H1 (cell line): ENCODE results near the gene CTTNBP2. TPM values are rescaled to one million over a fixed set of nuclear protein-coding genes. Genes with fewer than 3 reads are reported as not detected.

Experiments used
- CHD1 ChIP-seq: IDR thresholded peaks from 2 replicates; pipeline ENCODE4 v1.6.1; 2012; ENCODE audit warnings: low read depth, low read length, improper control_type of control experiment
- EGR1 ChIP-seq: IDR thresholded peaks from 2 replicates; pipeline ENCODE4 v1.6.1; 2011; ENCODE audit warnings: low read depth, low read length, borderline replicate concordance
- HDAC6 ChIP-seq: IDR thresholded peaks from one replicate; pipeline ENCODE4 v1.7.1; 2012; ENCODE audit warnings: low read depth, mild to moderate bottlenecking, inconsistent platforms, low read length, moderate library complexity
- JUN ChIP-seq: IDR thresholded peaks from 2 replicates; pipeline ENCODE4 v1.6.1; 2011; ENCODE audit warnings: low read depth, mild to moderate bottlenecking, improper control_type of control experiment, low read length
- polyA plus RNA-seq, 7 experiments: library from polyadenylated mRNA; depleted of rRNA in 3 of 7; stranded (reverse) in 5 of 7; unstranded in 2 of 7; fragments of >200 nt in 5 of 7; fragments of 200-250 nt in 2 of 7; gene quantifications; 1 replicate in 5 of 7; 2 replicates in 1 of 7; 4 replicates in 1 of 7; pipeline versions ENCODE4 v1.2.1 to v1.2.3, GENCODE V29; 2011 to 2013; ENCODE audit warnings: missing spikeins in 2 of 7, mixed read lengths in 2 of 7
- total RNA-seq: library from RNA; stranded (reverse); fragmentation: NEBNext Ultra II Directional; extraction: Animal tissue kit (Norgen Biotek cat#: 25700); gene quantifications from 2 replicates; pipeline ENCODE4 v1.2.1, GENCODE V29; 2021
- TF ChIP-seq, protein P1 (sequence below): IDR thresholded peaks from 2 replicates; pipeline ENCODE4 v1.6.1; 2012; ENCODE audit warnings: inconsistent platforms
- TF ChIP-seq, protein P2 (sequence below): fragments of 300-600 bp; sonication (generic); IDR thresholded peaks from 2 replicates; pipeline ENCODE4 v1.7.1; 2012; ENCODE audit warnings: low read length, moderate library complexity, mild to moderate bottlenecking, inconsistent platforms; ENCODE audit not compliant: insufficient replicate concordance

Gene CTTNBP2
- total and polyA plus RNA-seq, 2 of the 8 experiments (the other 6 are each of a cell fraction or from before 2014, with no cell fraction given): 15.3 to 35.1 TPM

DNA sequence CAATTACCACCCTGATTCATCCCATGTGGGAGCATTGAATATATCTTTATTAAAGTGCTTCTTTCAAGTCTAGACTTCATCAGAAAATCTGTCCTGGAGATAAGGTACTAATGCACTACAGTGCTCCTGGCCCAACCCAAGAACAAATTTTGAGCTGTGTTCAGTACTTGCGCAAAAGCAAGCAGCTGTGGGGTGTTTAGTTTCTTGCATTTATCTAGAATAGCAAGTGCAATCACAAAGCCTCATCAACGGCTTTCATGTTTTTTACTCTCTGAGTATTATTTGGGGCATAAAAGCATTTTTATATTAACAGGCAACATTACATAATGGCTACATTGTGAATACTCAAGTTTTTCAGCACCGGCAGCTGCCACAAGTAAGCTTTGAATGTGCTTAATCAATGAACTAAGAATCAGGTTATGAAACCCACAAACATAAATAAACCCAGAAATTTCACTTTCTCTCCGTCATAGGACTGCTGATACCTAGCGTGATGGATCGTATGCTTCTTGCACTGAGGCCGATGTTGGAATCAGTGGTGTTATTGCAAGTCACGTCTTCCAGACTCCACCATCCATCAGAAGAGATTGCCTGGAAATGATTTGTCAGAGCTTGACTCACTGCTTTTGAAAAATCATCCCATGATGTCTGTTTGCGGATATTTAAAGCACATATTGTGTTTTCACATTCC lies 113.1 kb downstream of the CTTNBP2 start (continued):
- TF ChIP-seq EGR1 (no peak), CHD1 (no peak), JUN (no peak), HDAC6 (no peak)
- TF ChIP-seq, protein P1, sequence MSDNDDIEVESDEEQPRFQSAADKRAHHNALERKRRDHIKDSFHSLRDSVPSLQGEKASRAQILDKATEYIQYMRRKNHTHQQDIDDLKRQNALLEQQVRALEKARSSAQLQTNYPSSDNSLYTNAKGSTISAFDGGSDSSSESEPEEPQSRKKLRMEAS: no peak
- TF ChIP-seq, protein P2, sequence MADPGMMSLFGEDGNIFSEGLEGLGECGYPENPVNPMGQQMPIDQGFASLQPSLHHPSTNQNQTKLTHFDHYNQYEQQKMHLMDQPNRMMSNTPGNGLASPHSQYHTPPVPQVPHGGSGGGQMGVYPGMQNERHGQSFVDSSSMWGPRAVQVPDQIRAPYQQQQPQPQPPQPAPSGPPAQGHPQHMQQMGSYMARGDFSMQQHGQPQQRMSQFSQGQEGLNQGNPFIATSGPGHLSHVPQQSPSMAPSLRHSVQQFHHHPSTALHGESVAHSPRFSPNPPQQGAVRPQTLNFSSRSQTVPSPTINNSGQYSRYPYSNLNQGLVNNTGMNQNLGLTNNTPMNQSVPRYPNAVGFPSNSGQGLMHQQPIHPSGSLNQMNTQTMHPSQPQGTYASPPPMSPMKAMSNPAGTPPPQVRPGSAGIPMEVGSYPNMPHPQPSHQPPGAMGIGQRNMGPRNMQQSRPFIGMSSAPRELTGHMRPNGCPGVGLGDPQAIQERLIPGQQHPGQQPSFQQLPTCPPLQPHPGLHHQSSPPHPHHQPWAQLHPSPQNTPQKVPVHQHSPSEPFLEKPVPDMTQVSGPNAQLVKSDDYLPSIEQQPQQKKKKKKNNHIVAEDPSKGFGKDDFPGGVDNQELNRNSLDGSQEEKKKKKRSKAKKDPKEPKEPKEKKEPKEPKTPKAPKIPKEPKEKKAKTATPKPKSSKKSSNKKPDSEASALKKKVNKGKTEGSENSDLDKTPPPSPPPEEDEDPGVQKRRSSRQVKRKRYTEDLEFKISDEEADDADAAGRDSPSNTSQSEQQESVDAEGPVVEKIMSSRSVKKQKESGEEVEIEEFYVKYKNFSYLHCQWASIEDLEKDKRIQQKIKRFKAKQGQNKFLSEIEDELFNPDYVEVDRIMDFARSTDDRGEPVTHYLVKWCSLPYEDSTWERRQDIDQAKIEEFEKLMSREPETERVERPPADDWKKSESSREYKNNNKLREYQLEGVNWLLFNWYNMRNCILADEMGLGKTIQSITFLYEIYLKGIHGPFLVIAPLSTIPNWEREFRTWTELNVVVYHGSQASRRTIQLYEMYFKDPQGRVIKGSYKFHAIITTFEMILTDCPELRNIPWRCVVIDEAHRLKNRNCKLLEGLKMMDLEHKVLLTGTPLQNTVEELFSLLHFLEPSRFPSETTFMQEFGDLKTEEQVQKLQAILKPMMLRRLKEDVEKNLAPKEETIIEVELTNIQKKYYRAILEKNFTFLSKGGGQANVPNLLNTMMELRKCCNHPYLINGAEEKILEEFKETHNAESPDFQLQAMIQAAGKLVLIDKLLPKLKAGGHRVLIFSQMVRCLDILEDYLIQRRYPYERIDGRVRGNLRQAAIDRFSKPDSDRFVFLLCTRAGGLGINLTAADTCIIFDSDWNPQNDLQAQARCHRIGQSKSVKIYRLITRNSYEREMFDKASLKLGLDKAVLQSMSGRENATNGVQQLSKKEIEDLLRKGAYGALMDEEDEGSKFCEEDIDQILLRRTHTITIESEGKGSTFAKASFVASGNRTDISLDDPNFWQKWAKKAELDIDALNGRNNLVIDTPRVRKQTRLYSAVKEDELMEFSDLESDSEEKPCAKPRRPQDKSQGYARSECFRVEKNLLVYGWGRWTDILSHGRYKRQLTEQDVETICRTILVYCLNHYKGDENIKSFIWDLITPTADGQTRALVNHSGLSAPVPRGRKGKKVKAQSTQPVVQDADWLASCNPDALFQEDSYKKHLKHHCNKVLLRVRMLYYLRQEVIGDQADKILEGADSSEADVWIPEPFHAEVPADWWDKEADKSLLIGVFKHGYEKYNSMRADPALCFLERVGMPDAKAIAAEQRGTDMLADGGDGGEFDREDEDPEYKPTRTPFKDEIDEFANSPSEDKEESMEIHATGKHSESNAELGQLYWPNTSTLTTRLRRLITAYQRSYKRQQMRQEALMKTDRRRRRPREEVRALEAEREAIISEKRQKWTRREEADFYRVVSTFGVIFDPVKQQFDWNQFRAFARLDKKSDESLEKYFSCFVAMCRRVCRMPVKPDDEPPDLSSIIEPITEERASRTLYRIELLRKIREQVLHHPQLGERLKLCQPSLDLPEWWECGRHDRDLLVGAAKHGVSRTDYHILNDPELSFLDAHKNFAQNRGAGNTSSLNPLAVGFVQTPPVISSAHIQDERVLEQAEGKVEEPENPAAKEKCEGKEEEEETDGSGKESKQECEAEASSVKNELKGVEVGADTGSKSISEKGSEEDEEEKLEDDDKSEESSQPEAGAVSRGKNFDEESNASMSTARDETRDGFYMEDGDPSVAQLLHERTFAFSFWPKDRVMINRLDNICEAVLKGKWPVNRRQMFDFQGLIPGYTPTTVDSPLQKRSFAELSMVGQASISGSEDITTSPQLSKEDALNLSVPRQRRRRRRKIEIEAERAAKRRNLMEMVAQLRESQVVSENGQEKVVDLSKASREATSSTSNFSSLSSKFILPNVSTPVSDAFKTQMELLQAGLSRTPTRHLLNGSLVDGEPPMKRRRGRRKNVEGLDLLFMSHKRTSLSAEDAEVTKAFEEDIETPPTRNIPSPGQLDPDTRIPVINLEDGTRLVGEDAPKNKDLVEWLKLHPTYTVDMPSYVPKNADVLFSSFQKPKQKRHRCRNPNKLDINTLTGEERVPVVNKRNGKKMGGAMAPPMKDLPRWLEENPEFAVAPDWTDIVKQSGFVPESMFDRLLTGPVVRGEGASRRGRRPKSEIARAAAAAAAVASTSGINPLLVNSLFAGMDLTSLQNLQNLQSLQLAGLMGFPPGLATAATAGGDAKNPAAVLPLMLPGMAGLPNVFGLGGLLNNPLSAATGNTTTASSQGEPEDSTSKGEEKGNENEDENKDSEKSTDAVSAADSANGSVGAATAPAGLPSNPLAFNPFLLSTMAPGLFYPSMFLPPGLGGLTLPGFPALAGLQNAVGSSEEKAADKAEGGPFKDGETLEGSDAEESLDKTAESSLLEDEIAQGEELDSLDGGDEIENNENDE: no peak
